Measurements from ENCODE around the gene TAPBP. TPM values are rescaled to one million over a fixed set of nuclear protein-coding genes. Genes with fewer than 3 reads are reported as not detected.

Gene TAPBP
- total and polyA plus RNA-seq, 2 of the 8 experiments (the other 6 are each of a cell fraction or from before 2014, with no cell fraction given), result 24.5 to 35.4 TPM

- TF ChIP-seq CTBP2 (IDR thresholded peaks at IDR 0.05; ENCODE audit: borderline replicate concordance, insufficient read depth, insufficient read length, low read length) (peak; percentile 46), EGR1 (IDR thresholded peaks at IDR 0.05; ENCODE audit: borderline replicate concordance, low read depth, low read length) (peak; percentile 79; the same call in 1 of the 2 replicates), EP300 (IDR thresholded peaks at IDR 0.05; ENCODE audit: borderline replicate concordance in 1 of 2, low read depth in 2 of 2, low read length in 2 of 2) (0 out of 3 replicates have a peak, but pooled peaks of 1 of the 2 experiments have one; percentile 23), CBX5 (IDR thresholded peaks at IDR 0.05; ENCODE audit: low read depth, low read length) (no peak), POU5F1 (IDR thresholded peaks at IDR 0.05; ENCODE audit: low read depth, low read length) (no peak), POLR2AphosphoS5 (IDR thresholded peaks at IDR 0.05; ENCODE audit: low read depth, low read length) (peak; percentile 90), SIX5 (IDR thresholded peaks at IDR 0.05; ENCODE audit: low read depth, low read length) (no peak), JUN (IDR thresholded peaks at IDR 0.05; ENCODE audit: low read depth, low read length) (no peak), BRCA1 (IDR thresholded peaks at IDR 0.05; ENCODE audit: low read depth, low read length) (no peak), ATF2 (IDR thresholded peaks at IDR 0.05; ENCODE audit: low read length) (peak; percentile 58; the same call in 1 of the 2 replicates), E2F6 (IDR thresholded peaks at IDR 0.05) (no peak), NRF1 (IDR thresholded peaks at IDR 0.05; ENCODE audit: low read depth, low read length) (no peak), CREB1 (IDR thresholded peaks at IDR 0.05) (no peak; the same call in none of the 2 replicates), PHF8 (conservative IDR thresholded peaks at IDR 0.05; ENCODE audit: low read depth, low read length) (no peak; the same call in 1 of the 2 replicates), NANOG (IDR thresholded peaks at IDR 0.05; ENCODE audit: insufficient read depth, low read depth, low read length, poor library complexity, severe bottlenecking) (peak; percentile 16), SUZ12 (IDR thresholded peaks at IDR 0.05; ENCODE audit: low read length) (no peak), USF2 (IDR thresholded peaks at IDR 0.05; ENCODE audit: low read length) (no peak), ATF3 (IDR thresholded peaks at IDR 0.05; ENCODE audit: insufficient read depth, low read depth, low read length) (no peak), TAF7 (optimal IDR thresholded peaks at IDR 0.05; ENCODE audit: borderline replicate concordance, low read depth, low read length) (peak; percentile 63)
These were observed 36.8 kb downstream of the TAPBP start, which contains the start of gene B3GALT4 (continued) for GRCh38 chr6:33276864-33277662.

Measured in H1 (cell line).